OCI-M2 (cell line): ENCODE data around the gene FBXO5.
"Not testable (repeated sequence)": the region's sequence is repeated elsewhere in the genome, so short reads cannot be mapped to it uniquely, and the experiment has no call there.

Experiments
- DNase-seq: peaks from one replicate; lab custom pipeline; 2025; ENCODE audit not compliant: unreplicated experiment; lab: John Stamatoyannopoulos, UW

The FBXO5 gene

GRCh38 chr6:152993847-152994246, 11.0 kb upstream of the FBXO5 start:
- DNase-seq, result no peak

- no peak for DNase-seq
Observed at GRCh38 chr6:152993431-152993830, 10.6 kb upstream of the FBXO5 start.

GRCh38 chr6:152986978-152987377, 4.1 kb upstream of the FBXO5 start:
- no peak for DNase-seq

DNA sequence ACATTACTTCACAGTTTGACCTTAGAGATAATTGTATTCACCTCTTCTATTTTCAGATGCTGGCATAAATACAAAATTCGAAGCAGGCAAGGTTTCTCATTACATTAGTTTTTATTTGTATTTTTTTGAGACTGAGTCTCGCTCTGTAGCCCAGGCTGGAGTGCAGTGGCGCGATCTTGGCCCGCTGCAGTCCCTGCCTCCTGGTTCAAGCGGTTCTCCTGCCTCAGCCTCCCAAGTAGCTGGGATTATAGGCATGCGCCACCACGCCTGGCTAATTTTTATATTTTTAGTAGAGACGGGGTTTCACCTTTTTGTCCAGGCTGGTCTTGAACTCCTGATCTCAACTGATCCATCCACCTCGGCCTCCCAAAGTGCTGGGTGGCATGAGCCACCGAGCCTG, 2.5 kb upstream of the FBXO5 start:
- DNase-seq, result not testable (repeated sequence)

- no peak for DNase-seq
Observed at GRCh38 chr6:152984513-152984872, 1.7 kb upstream of the FBXO5 start.

- DNase-seq, result no peak
Observed at GRCh38 chr6:152983637-152984512, 1.0 kb upstream of the FBXO5 start.

DNA sequence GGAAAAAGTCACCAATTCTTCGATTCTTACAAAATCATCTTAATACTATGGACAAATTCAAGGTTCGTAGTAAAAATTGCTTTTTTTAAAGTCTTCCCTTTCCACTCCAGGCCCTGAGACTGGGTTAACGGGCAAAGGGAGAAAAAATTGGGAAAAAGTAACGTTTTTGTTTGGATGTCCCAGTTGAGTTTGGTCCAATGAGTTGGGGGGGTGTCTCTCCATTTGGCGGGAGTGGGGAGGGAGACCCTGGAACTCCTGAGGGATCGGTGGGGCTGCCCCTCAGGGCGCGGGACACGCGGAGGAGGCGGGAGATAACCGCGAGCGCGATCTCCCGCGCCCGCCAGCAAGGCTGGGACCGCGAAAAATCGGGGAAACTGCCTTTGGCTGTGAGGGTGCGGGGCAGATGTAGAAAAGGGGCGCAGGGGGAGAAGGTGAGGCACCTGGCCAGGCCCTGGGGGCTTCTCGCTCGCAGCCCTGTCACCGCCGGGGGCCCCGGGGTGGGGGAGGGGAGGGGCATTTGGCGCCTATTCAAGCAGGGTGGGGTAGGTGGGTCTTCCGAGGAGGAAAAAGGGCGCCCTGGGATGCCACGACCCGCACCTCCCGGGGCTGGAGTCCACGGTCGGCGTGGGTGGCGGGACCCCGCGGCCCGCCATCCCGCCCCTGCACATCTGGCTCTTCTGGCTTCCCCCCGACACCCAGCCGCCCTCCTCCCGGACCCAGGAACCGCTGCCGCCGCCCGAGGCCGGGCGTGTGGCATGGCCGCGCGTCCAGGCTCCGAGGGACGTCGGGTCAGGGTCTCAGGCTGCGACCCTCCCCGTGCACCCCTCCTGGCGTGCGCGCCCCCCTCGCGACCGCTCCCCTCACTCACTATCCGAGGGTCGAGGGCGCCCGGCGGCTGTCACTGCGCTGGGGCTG, 595 bp downstream of the FBXO5 start:
- no peak for DNase-seq

GRCh38 chr6:152981219-152981618, 1.6 kb downstream of the FBXO5 start:
- DNase-seq, result no peak

DNA sequence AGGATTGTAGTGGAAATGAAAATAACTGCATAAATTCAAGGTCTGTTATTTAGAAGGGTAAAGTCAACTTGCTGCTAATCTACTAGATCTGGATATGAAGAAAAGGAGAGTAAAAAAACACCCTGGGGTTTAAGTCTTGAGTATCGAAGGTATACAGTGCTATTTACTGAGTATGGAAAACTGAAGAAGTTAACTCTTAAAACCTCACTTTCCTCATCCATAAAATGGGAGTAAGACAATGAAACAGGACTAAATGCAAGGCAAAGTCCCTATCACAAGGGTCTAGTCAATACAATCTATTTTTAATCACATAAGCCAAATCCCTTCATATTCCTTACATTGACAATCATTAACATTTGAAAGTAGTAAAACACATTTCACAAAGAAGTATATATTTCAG, 2.2 kb downstream of the FBXO5 start:
- DNase-seq, result no peak

GRCh38 chr6:152979116-152979515, 3.7 kb downstream of the FBXO5 start:
- DNase-seq, result no peak

DNA sequence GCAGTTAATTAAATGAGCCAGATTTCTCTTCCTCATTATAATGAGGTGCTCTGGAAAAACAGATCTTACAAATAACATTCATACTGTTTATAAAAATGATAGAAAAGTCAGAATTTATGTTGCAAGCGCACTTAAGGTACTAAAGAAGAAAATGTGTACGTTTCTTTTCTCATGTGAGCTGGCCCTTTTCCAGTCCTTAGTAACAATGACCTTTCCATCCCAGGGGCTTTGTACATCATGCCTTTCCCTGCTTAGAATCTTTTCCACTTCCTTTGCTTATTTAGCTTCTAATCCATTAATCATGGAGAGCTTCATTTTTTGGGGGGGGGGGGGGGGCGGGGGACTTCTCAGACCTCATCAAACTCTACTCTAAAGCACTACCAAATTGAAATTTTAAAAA, 4.8 kb downstream of the FBXO5 start:
- DNase-seq, result no peak

DNA sequence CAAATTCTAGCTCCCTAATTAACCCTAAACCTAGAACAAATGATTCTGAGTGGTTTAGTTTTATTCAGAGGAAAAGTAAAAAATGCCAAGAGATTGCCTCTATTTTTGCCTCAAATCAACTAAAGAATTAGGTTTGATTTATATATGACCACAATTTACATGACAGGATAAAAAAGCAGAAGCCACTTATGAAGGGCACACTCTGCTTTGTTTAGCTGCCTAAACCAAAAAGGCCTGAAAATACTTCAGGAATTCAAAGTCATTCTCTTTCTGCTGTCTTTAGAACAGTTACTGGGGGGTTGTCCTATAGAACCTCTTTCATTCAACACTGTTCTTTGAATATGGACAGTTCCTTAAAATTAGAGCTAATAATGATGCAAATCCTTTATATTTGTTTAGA, 5.3 kb downstream of the FBXO5 start:
- DNase-seq, result no peak

GRCh38 chr6:152976749-152977148, 6.1 kb downstream of the FBXO5 start:
- DNase-seq, result no peak

- DNase-seq, result no peak
Observed at GRCh38 chr6:152975204-152975915, 7.5 kb downstream of the FBXO5 start.

GRCh38 chr6:152973916-152974315, 8.9 kb downstream of the FBXO5 start:
- DNase-seq, result no peak

DNA sequence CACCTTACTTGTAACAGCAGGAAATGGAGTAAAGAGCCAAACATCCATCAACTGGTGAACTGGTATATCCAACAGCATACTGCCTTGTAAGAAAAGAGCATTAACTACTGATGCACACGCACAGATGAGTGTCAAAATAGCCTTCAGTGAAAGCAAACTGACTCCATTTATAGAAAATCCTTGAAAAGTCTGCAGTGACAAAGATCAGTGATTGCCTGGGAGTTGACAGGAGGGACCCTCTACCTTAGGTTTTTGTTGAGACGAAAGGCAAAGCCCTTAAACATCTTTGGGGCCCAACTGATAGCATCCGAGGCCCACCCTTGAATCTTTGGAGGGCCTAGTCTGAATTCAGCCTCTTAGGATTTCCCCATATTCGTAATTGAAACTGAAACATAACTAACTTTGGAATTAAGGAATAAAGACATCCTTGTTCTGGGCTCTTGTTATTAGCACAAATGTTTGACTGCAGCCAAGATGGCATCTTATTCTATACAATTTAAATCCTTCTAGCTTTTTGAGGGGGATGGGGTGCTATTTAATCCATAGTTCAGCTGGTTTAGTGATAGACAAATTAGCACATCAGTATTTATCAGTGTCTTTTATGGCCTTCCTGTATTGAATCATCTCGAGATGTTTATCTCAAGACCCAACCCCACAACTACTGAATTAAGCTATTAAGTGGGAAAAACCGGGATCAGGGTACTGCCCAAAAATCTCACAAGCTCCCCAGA, 13.0 kb downstream of the FBXO5 start:
- DNase-seq, result no peak

DNA sequence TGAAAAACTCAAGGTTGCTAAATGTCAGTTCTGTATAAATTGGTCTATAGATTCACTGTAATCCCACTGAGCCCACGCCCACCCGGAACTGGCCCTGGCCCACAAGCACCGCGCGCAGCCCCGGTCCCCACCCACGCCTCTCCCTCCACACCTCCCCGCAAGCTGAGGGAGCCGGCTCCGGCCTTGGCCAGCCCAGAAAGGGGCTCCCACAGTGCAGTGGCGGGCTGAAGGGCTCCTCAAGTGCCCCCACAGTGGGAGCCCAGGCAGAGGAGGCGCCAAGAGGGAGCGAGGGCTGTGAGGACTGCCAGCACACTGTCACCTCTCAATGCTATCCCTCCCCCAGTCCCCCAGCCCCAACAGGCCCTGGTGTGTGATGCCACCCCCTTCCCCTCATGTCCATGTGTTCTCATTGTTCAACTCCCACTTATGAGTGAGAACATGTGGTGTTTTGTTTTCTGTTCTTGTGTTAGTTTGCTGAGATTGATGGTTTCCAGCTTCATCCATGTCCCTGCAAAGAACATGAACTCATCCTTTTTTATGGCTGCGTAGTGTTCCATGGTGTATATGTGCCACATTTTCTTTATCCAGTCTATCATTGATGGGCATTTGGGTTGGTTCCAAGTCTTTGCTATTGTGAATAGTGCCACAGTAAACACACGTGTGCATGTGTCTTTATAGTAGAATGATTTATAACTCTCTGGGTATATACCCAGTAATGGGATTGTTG, 16.5 kb downstream of the FBXO5 start:
- not testable (repeated sequence) for DNase-seq

- DNase-seq, result no peak
Observed at GRCh38 chr6:152959333-152959732, 23.5 kb downstream of the FBXO5 start.

- no peak for DNase-seq
Observed at GRCh38 chr6:152957796-152958195, 25.0 kb downstream of the FBXO5 start.

DNA sequence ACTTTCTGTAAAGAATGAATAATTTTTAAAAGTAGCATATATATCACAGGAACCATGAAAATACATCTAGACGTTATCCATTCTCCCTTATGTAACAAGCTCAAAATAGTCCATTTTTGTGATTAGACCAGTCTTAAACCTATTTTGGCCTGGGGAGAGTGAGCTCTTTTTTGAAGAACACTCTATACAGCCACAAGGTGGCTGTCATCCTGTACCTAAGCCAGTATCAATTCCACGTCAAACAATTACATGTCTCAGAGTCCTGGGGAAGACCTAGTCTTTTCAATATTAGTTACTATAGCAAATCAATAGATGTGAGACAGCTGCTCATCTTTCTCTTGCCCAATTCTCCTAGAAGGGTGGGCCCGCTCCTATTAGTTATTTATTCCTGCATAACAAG, 28.4 kb downstream of the FBXO5 start:
- DNase-seq, result no peak
